Epithelial cell of proximal tubule (primary cell): ENCODE results near the gene FBXL14. TPM values are rescaled to one million over a fixed set of nuclear protein-coding genes. Genes with fewer than 3 reads are reported as not detected.
"Not testable (repeated sequence)": the region's sequence is repeated elsewhere in the genome, so short reads cannot be mapped to it uniquely, and the experiment has no call there.

ENCODE experiments used
- DNase-seq: peaks from one replicate; pipeline ENCODE4 v3.0.0-alpha.2; 2011; ENCODE audit warnings: low read depth
- H3K4me3 ChIP-seq: 2 replicates; pipeline ENCODE4 v1.5.1; 2011; ENCODE audit warnings: low read depth, mild to moderate bottlenecking, low read length
- CTCF ChIP-seq: conservative IDR thresholded peaks from 2 replicates; pipeline ENCODE4 v1.5.1; 2012; ENCODE audit warnings: low read depth, mild to moderate bottlenecking, low read length
- total RNA-seq: library from RNA; depleted of rRNA; stranded (reverse); fragments of >200 nt; gene quantifications from 2 replicates; pipeline ENCODE4 v1.2.3, GENCODE V29; 2015

The FBXL14 gene
- total RNA-seq, 1 donor from 2014 or later, result 5.5 TPM

- H3K4me3 ChIP-seq, result no peak overlapping the region
- DNase-seq, result no peak
- TF ChIP-seq CTCF, result no peak
These were observed 27.8 kb downstream of the FBXL14 start for GRCh38 chr12:1566449-1567135.

- H3K4me3 ChIP-seq, result no peak overlapping the region
- no peak for TF ChIP-seq CTCF
These were observed 29.2 kb downstream of the FBXL14 start for GRCh38 chr12:1565172-1565571.

GRCh38 chr12:1564067-1564466 lies 30.3 kb downstream of the FBXL14 start:
- H3K4me3 ChIP-seq, result no peak overlapping the region
- no peak for TF ChIP-seq CTCF
- DNase-seq, result no peak

More at GRCh38 chr12:1565172-1565571, 29.2 kb downstream of the FBXL14 start:
- DNase-seq, result no peak

- DNase-seq, result no peak
- no peak overlapping the region for H3K4me3 ChIP-seq
- TF ChIP-seq CTCF, result no peak
These were observed 31.5 kb downstream of the FBXL14 start for GRCh38 chr12:1562813-1563407.

- no peak for TF ChIP-seq CTCF
- H3K4me3 ChIP-seq, result no peak overlapping the region
- DNase-seq, result no peak
These were observed 33.7 kb downstream of the FBXL14 start for GRCh38 chr12:1560704-1561103.

- no peak for TF ChIP-seq CTCF
- no peak overlapping the region for H3K4me3 ChIP-seq
- DNase-seq, result no peak
These were observed 34.7 kb downstream of the FBXL14 start for GRCh38 chr12:1559676-1560091.

- H3K4me3 ChIP-seq, DNase-seq: not testable (repeated sequence)
These were observed 36.3 kb downstream of the FBXL14 start for GRCh38 chr12:1558108-1558507.
